GM21717 (cell line): Measurements from ENCODE around the gene STT3B.

Experiments
- ATAC-seq: cut with Tn5 transposase; IDR thresholded peaks from one replicate; pipeline ENCODE4 v1.9.1; 2021; ENCODE audit warnings: mild to moderate bottlenecking, moderate library complexity; ENCODE audit not compliant: unreplicated experiment

Gene STT3B

DNA sequence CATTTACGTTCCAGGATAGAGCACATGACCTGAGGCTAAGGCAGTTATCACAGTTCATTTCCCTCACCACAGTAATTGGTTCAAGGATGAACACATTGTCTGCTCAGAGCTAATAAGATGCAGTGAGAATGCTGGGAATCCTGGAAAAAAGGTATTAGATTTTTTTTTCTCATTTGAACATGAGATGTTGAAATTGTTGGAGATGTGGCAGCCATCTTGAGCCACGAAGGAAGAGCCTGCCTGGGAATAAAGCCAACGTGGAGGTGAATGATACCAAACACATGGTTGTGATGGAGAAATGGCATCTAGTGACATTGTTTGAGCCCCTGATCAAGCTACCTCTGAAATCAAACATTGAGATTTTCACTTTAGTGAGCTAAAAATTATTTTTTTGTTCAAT lies 16.0 kb upstream of the STT3B start:
- ATAC-seq, result no peak

DNA sequence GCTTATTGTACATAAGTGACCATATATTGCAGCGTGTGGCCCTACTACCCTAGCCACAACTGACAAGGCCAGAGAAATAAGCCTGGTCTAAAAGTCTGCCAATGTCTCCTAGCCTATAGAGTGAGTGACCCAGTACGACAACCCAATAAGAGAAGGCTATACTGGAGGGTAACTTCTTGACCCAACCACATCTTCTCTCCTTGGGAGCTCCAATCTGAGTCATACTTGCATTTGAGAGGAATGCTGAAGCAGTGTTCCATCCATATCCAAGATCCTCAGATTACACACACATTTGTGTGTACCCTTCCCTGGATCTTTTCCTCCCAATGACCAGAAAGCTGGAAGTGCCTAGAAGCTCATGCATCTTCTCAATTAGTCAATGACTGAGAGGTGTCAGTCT lies 11.3 kb upstream of the STT3B start:
- no peak for ATAC-seq

DNA sequence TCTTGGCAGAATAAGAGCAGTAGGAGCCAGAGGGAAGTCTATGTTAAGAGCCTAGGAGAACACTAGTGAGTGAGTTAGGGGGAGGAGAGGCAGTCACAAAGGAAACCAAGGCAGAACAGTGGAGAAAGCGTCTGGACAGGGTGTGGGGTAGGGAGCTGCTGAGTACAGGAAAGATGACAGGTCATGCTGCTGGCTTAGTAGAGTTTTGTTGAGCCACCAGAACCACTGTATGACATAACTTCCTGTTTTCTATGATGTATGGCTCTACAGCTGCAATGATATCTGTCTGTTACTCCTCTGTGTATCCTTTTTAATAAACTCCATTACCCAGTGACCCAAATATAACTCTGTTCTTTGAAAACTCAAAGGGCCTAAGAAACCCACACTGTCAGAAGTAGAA lies 10.6 kb upstream of the STT3B start:
- peak; percentile 59 for ATAC-seq

DNA sequence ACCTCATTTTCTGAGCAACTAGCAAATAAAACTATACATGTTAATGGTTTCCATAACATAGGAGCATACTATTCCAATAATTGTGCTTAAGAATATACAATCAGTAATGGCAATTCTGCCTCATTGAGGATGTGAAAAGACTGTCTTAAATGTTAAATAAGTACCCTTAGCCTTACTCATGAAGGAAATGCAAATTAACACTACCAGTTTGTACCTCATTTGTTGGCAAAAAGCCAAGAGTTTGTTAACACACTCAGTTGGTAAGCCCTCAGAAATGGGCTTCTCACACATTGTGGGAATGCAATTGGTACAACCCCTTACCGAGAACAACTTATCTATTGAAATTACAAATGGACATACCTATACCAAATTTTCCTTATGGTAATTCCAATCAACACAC lies 9.2 kb upstream of the STT3B start:
- no peak for ATAC-seq

DNA sequence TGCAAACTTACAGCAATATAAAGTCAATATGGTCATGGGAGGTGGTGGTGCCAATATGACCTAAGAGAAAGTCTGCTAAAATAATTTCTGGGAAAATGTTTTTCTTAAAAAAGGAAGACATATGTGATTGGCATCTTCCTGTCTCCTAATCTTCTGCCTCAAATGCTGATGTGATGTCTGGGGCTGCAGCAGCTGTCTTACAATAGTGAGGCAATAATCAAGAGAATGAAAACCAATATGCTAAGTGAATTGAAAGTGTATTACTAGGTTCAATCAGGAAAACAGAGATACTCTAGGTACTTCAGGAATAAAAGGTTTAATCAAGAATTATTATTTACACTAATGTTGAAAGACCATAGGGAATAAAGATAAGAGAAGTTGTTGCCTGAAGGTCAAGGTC lies 7.2 kb upstream of the STT3B start:
- ATAC-seq, result no peak

DNA sequence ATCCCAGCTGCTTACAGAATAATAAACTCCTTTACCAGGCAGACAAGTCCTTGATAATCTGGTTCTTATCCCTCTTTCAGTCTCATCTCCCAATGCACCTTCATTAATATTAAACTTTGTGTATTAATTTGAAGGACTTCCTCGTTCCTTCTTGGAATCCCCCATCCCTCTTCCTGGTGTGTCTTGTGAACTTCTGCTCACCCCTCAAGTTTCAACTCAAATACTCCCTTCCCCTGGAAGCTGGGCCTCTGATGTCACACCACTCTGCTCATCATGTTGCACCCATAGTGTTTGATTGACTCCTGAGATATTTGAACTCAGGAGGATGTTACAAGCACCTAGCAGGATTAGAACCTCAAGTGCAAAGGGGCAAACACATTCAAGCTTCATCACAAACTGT lies 3.3 kb upstream of the STT3B start:
- ATAC-seq, result no peak

DNA sequence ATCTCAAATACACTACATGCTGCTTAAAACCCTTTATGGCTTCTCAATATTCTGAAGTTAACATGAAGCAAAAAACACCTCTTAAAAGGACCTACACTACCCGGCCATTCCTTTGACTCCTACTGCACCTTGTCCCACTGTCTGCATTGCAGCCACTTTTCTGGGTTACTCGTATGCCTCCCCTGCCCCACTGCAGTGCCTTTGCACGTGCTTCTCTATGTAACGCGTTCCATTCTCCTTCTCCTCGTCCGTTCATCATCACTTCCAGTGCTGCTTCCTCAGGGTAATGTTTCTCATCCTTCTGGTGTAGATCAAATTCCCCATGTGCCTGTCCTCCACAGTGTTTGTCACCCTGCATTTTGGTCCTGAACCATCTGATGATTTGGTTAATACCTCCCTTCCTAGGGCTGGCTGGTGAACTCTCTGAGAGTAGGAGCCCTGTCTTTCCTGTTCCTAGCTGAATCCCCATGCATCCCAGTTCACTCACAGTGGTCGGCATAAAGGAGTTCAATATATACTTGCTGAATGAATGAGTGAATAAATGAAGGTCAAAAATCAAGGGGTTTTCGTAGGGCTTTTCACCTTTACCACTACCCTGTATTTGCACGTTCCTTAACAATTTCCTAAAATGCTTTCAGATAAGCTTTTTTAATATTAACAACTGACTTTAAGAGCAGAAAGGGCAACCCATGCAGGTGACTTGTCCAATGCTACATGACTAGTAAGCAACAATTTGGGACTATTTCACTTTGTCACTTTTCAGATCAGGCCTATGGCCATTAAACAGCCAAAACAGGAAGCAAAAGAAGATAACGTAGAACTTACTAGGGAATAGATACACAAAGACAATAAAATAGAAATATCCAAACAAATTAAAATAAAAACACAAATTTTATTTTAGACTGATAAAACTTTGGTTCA lies 2.4 kb upstream of the STT3B start:
- ATAC-seq, result no peak

DNA sequence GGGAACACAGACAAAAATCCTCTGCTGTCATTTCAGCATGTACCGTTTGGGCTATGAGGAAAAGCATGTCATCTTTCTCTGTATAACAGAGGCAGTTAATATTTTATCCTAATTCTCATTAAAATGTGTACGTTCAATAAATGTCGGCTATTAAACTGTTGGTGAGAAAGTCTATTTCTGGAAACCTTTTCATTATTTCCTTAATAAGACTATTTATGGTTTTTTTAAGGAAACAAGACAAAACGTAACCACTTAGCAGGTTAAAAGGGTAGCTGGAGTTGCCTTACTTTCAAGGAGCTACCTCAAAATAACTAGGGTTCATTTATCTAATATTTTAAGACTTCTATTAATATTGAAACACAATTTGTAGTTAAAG lies 1.8 kb upstream of the STT3B start:
- ATAC-seq, result no peak

DNA sequence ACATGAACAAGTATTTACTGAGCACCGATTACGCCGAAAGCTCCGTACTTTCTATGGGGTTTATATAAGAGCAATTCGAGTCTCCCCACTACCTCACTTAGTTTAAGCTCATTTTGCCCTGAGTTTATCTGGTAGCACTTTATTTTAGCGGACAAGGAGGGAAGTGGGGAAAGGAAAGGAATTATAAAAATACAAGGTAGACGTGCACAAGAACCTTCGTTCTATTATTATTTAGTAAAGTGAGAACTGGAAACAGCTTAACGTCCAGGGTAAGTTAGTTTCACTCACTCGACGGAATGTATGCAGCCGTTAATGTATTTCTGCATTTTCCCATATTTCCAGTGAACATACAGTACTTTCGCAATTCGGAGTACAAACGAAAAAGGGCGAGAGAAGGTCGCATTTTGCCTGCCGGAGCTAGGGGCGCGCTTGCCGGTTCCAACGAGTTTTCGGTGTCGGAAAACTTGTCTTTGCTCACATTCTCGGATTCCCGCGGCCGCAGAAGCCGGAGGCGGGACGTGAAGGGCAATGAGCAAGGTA lies 1.2 kb upstream of the STT3B start:
- no peak for ATAC-seq

DNA sequence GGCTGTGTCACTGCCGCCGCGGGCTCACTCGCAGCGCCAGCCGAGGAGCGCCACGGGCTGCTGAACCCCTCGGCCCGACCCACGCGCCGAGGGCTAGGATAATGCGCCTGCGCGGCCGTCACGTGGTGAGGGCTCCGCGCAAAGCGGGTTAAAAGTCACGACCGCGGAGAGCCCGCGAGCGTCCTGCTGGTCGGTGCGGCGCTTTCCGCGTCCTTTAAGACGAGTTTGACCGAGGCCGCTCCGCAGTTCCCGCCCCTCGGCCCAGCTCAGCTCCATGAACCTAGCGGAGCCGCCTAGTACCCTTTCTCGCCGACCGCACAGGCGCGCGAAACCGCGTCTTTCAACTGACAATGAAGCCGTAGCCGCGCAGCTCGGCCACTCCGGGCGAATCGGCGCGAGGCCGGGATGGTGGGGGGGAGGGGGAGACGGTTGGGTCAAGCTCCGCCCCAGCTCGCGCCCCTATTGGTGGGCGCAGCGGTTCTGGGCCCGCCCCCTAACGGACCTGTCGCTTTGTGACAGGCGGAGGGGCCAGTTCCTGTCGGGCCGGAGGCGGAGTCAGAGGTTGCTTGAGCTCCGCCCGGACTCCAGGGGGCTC lies 636 bp upstream of the STT3B start:
- peak; percentile 87 for ATAC-seq

DNA sequence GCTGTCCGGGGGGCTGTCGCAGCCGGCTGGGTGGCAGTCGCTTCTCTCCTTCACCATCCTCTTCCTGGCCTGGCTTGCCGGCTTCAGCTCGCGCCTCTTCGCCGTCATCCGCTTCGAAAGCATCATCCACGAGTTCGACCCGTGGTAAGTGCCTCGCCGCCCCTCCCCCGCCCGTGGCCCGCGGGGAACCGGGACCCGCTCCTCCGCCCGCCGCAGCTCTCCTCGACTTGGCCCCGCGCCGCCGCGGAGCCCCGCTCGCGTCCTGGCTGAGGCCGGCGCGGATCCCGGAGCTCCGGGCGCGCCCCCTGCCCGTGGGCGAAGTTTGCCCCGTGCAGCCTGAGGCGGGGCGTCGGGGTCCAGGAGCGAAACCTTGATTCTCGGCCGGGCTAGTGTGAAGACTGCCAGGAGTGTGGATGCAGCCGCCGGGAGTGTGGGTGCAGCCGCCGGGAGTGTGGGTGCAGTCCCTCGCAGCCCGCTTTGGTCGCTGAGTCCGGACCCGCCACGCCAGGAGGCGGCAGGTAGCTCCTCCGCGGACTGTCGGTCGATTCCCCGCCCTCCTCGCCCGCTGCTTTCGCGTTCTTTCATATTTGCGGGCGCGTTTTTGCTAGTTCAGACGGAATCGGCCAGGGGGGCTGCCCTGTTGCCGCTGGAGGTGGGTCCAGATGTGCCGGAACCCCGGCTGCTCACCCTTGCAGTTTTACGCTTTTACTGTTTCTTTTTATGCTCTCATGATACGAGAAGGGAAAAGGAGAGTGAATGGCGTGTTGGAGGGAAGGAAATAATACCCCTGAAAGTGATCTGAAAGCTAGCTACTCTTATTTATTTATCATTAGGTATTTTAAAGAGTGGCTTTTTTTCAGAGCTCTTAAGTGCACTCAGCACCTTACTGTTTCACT lies 692 bp downstream of the STT3B start:
- peak; percentile 7 for ATAC-seq

DNA sequence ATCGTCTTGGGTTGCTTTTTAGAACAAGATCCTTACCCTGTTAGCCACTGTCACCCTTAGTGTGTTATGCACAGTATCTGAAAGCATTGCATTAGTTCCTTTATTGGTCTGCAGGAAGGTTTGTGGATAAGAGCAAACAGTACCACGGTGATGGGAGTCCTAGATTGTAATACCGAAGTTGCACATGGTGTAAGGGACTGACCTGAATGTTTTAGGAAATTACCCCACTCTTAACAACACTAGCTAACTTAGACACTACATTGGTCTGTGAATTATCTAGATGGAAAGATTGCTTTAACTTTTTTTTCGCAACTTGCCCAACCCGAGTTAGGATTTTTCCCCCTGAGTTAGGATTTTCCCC lies 1.3 kb downstream of the STT3B start:
- ATAC-seq, result no peak

DNA sequence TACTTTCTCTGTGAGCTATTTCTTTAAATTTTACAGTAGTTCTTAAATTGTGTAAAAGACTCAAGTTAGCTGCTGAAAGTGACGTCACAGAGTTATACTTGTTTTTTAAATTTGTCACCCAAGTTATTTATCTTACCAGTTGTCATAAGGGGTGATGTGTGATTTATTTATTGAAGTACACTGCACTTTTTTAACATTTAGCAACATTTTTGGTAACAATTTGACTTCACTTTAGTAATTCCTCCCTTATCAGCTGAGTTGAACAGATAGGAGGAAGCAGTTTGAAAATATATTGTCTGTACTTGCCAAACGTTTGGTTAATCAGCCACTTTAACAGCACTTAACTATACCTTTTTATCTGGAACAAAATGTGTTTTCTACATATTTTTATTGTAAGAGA lies 3.8 kb downstream of the STT3B start:
- no peak for ATAC-seq

DNA sequence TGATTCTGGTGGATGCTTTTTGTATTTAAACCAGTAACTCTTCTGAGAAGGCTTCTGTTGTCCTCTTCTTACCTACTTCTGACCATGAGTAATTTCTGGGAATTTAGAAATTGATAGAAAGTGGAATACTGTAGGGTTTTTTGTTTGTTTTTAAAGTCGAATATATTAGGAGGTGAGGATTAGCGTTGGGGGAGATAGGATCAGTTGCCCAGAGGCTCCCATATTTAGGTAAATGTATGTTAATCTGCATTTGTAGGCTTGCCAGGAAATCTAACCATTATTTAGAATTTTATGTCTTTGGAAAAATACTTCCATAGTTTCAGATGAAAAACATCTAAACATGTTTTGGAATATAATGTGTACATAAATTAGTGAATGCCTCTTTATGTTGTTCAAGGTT lies 6.1 kb downstream of the STT3B start:
- no peak for ATAC-seq

DNA sequence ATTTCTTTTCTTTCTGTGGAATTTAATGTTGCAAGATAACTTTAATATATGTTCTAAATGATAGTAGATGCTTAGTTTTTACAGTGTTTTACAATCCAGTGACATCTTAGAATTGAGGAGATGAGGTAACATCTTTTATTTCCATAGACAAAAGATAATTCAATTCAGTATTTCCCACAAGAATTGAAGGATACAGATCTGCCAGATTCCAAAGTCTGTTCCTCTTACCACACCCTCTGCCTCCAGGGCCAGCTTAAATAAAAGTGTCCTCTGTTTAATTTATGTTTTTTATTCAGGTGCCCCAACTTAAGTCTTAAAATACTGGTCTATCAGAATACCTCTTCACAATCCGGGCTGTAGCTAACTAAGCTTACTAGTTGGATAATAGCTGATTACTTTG lies 6.5 kb downstream of the STT3B start:
- no peak for ATAC-seq

DNA sequence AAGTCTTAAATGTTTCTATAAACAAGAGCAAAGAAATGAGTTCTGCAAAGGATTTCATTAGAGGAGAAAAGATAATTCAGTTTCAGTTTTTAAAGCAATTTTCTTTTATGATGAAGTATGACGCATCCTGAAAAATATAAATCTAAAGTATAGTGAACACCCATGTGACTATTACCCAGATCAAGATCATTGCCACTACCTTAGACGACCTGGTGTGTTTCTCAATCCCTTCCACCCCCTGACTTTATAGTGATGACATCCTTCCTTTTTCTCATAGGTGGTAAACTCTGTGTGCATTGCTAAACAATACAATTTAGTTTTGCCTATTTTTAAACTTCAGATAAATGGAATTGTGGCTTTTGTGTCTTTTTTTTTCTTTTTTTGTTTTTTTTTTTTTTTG lies 8.4 kb downstream of the STT3B start:
- no peak for ATAC-seq

DNA sequence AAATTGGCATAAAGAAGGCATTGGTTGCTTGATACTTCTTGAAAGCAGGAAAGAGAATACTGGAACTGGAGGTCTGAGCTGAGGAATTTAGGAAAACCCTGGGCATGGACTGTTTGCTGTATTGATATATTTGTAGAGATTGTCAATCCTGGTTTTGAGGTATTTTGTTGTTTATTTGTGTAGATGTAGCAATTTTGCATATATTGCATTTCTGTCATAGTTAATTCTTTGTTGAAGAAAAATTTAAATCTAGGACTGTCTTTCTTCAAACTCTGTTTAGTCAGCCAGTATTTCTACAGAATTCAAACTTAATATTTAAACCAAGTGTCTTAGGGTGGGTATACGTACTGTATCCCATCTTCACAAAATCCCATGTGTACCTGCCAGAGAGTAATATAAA lies 9.5 kb downstream of the STT3B start:
- ATAC-seq, result no peak

DNA sequence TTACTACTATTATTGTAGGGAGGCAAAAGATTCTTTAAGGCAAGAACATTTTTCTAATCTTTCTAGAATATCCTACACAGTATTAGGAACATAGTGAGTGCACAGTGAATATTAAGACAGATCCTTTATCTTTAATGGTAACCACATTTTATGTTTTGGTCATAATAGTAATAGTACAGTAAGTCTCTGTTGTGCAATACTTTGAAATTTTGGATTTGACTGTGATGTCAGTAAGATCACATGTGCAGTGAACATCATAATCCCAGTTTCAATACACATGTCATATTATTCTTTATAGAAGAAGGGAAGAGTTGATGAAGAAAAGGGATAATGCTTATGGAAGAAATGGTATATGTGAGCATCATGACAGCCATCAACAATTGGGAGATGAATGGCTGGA lies 10.7 kb downstream of the STT3B start:
- ATAC-seq, result no peak

DNA sequence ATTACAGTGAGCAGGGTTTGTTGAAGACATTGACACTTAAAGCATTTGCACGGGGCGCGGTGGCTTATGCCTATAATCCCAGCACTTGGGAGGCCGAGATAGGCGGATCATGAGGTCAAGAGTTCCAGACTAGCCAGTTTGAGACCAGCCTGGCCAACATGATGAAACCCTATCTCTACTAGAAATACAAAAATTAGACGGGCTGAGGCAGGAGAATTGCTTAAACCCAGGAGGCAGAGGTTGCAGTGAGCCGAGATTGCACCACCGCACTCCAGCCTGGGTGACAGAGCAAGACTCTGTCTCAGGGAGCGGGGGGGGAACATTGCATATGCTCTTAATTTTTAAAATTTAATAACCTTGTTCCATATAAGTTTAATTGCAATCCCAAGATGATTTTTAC lies 11.9 kb downstream of the STT3B start:
- ATAC-seq, result no peak

DNA sequence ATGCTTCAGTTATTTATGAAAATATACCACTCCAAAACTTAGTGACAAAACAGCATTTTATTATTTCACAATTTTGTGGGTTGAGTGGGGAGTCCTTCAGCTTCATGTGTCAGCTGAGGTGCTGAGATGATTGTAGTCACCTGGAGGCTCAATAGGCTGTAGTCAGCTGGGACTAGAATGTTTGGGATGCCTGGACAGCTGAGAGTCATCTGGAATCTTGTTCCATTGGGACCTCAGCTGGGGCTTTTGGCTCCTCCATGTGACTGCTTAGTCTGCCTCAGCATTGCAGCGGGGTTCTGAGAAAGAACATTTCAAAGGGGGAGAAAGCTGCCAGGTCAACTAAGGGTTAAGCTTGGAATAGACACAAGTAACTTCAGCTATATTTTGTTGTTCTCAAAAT lies 13.4 kb downstream of the STT3B start:
- no peak for ATAC-seq

DNA sequence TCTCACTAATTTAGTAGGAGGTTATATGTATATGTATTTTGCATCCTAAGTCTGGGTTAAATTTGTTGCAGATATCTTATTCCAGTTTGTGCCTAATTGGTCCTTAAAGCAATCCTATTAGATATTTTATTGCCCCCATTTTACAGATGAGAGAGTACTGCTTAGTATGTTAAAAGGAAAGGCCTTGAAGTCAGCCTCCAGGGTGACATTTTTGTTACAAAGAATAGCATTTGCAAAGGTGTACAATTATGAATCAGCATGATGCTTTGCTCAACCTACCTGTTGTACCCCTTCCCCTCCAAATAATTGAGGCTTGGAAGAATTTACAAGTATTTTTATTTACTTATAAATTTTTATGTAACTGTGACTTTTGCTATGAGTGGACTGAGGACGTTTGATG lies 14.0 kb downstream of the STT3B start:
- no peak for ATAC-seq
